CD4-positive, alpha-beta T cell (primary cell): ENCODE data around the gene CASZ1. TPM values are rescaled to one million over a fixed set of nuclear protein-coding genes. Genes with fewer than 3 reads are reported as not detected.

ENCODE experiments used
- ATAC-seq: fragments of 200-7000 bp; cut with Tn5 transposase; one replicate; pipeline ENCODE4 v1.10.0; 2022; ENCODE audit warnings: mild to moderate bottlenecking; ENCODE audit not compliant: poor library complexity
- CTCF ChIA-PET: fragments of 350-600 bp; sonication (Branson Sonifier 250); formaldehyde crosslinking; loops from one replicate; lab custom pipeline; 2021; ENCODE audit warnings: antibody characterized with exemption, inconsistent platforms; lab: Charles Lee
- POLR2A ChIA-PET: fragments of 350-600 bp; sonication (Branson Sonifier 250); formaldehyde crosslinking; loops from one replicate; lab custom pipeline; 2021; ENCODE audit warnings: antibody characterized with exemption, inconsistent platforms; lab: Charles Lee
- DNase-seq, 14 experiments: peaks; one replicate each; pipeline ENCODE4 v3.0.0-alpha.2; 2013 to 2020; ENCODE audit warnings: mixed read lengths in 2 of 14
- H3K27ac ChIP-seq, 2 donors: one replicate each; pipeline versions ENCODE4 v1.5.1 to v1.7.0; 2013; ENCODE audit warnings: low read length in 2 of 2, low read depth in 1 of 2, mild to moderate bottlenecking in 1 of 2
- H3K27me3 ChIP-seq, 2 experiments: 1 replicate in 1 of 2; 2 replicates in 1 of 2; pipeline versions ENCODE4 v1.6.1 to v1.7.0; 2013; ENCODE audit warnings: low read length in 2 of 2, control low read depth in 1 of 2, mild to moderate bottlenecking in 1 of 2, moderate library complexity in 1 of 2; ENCODE audit not compliant: insufficient read depth in 2 of 2, control insufficient read depth in 1 of 2
- H3K36me3 ChIP-seq: one replicate; pipeline ENCODE4 v1.6.1; 2013; ENCODE audit warnings: low read length, control low read depth; ENCODE audit not compliant: insufficient read depth
- H3K4me1 ChIP-seq: one replicate; pipeline ENCODE4 v1.6.1; 2013; ENCODE audit warnings: low read length, control low read depth; ENCODE audit not compliant: insufficient read depth
- H3K4me3 ChIP-seq: one replicate; pipeline ENCODE4 v1.5.1; 2013; ENCODE audit warnings: mild to moderate bottlenecking, low read length, moderate library complexity
- H3K9me3 ChIP-seq, 2 experiments: 1 replicate in 1 of 2; 2 replicates in 1 of 2; pipeline versions ENCODE4 v1.6.1 to v1.7.0; 2013; ENCODE audit warnings: low read length in 2 of 2, mild to moderate bottlenecking in 2 of 2, control low read depth in 1 of 2, moderate library complexity in 1 of 2; ENCODE audit not compliant: control insufficient read depth in 1 of 2, insufficient read depth in 1 of 2
- H3K27ac Mint-ChIP-seq: one replicate; pipeline ENCODE4 v1.8.0; 2020; ENCODE audit warnings: mixed read lengths
- H3K27me3 Mint-ChIP-seq: one replicate; pipeline ENCODE4 v1.8.0; 2021; ENCODE audit warnings: mixed read lengths
- H3K36me3 Mint-ChIP-seq: one replicate; pipeline ENCODE4 v1.8.0; 2021; ENCODE audit warnings: low read depth, mixed read lengths
- H3K4me1 Mint-ChIP-seq: one replicate; pipeline ENCODE4 v1.8.0; 2021; ENCODE audit warnings: low read depth, mixed read lengths
- H3K4me3 Mint-ChIP-seq: one replicate; pipeline ENCODE4 v1.8.0; 2020; ENCODE audit warnings: mild to moderate bottlenecking, mixed read lengths
- H3K9me3 Mint-ChIP-seq: one replicate; pipeline ENCODE4 v1.8.0; 2020; ENCODE audit warnings: mixed read lengths
- intact Hi-C, 2 experiments: fragments of 100-400 bp; cut with DNase I in 1 of 2; cut with micrococcal nuclease in 1 of 2; formaldehyde crosslinking; loops; one replicate each; pipeline versions ENCODE4 v1.15.1 to v1.9.0; 2023 to 2025; cut with DNase I, micrococcal nuclease
- total RNA-seq, 174 experiments: library from RNA in 2 of 174; stranded (reverse) in 2 of 174; gene quantifications; one replicate each; pipeline ENCODE4 v1.2.3 and lab custom pipeline; 2021 to 2026
- TF ChIP-seq, protein P1 (sequence below): fragments of 200-600 bp; IDR thresholded peaks from one replicate; pipeline ENCODE4 v1.8.0; 2022; ENCODE audit warnings: antibody characterized with exemption, mild to moderate bottlenecking

The CASZ1 gene
- total RNA-seq, 2 experiments from 2014 or later = 21.8 to 22.8 TPM

DNA sequence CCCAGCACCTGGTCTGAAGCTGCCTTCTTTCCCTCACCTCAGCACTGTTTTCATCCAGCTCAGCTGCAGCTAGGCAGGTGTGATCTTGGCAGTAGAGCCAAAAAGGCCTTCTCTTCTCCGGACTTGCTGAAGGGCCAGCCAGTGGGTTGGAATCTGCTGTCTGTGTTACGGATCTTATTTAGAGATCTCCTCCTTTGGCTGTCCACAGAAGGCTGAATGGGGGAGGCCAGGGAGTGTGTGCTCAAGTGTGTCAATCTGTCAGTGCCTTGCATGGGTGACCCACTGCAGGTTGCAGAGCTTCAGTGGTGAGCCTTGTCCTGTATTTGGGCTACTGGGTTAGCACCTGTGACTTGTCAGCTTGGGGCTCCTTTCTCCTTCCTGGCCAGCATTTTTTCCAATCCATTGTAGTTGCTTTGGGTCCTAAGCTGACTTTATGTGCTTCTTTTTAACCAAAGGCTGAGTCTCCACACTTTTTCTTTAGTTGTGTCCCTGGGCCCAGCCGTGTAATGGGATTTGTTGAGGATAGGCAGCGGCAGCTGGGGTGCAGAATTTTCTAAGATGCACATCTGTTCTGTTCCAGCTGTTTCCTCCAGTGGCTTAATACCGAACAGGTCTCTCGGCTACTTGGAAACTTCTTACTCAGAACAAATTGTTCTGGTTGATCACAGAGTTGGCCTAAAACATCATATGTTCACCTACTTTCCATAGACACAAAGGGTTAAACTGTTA is 194.9 kb downstream of the CASZ1 start:
- Histone ChIP-seq H3K9me3 (no peaks in the 10 kb centered on the region), H3K36me3 (peaks cover 4% of the 10 kb centered on the region), H3K27ac (no peak overlapping the region), H3K27me3 (no peaks in the 10 kb centered on the region), H3K4me1 (no peaks in the 10 kb centered on the region), H3K4me3 (no peak overlapping the region)
- POLR2A ChIA-PET = no interaction called here
- intact Hi-C loops = no loop called here
- DNase-seq (no peak), ATAC-seq (no peak)
- Mint-ChIP-seq H3K4me1 (no peaks in the 10 kb centered on the region), H3K27me3 (no peaks in the 10 kb centered on the region), H3K36me3 (peaks cover 68% of the 10 kb centered on the region), H3K9me3 (no peaks in the 10 kb centered on the region), H3K27ac (no peak overlapping the region), H3K4me3 (no peak overlapping the region)
- CTCF ChIA-PET = interaction anchor here (0.7 kb wide), 1 partner anchor 1385 kb away, joined by 3 read pairs; no protein-coding TSS in a partner anchor
- TF ChIP-seq, protein P1, sequence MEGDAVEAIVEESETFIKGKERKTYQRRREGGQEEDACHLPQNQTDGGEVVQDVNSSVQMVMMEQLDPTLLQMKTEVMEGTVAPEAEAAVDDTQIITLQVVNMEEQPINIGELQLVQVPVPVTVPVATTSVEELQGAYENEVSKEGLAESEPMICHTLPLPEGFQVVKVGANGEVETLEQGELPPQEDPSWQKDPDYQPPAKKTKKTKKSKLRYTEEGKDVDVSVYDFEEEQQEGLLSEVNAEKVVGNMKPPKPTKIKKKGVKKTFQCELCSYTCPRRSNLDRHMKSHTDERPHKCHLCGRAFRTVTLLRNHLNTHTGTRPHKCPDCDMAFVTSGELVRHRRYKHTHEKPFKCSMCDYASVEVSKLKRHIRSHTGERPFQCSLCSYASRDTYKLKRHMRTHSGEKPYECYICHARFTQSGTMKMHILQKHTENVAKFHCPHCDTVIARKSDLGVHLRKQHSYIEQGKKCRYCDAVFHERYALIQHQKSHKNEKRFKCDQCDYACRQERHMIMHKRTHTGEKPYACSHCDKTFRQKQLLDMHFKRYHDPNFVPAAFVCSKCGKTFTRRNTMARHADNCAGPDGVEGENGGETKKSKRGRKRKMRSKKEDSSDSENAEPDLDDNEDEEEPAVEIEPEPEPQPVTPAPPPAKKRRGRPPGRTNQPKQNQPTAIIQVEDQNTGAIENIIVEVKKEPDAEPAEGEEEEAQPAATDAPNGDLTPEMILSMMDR = no peak

DNA sequence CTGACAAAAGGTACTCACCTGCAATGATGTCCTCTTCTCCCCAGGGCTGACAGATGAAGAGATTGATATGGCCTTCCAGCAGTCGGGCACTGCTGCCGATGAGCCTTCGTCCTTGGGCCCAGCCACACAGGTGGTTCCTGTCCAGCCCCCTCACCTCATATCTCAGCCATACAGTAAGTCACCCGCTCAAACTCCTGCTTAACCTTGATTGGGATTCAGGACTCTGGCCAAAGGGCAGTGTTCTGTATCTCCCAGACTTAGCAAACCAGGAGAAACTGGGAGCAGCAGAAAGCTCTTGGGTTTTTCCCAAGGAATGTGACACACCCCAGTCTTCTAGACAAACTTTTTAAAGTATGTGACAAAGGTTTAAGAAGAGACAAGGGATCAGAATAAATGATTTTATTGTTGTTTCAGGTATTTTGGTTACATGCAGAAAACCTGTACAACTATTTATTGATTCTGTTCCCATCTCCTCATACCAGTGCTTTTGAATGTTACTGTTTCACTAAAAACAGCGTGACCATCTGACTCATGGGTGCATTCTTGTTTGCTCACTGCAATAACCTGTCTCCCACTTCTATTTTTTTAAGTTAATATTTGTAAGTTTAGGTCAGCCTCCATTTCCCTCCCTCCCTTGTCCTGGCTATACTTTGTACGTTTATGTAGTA is 197.1 kb downstream of the CASZ1 start:
- Mint-ChIP-seq H3K27me3 (no peaks in the 10 kb centered on the region), H3K4me1 (no peaks in the 10 kb centered on the region), H3K9me3 (no peaks in the 10 kb centered on the region), H3K4me3 (no peak overlapping the region), H3K36me3 (peaks cover 52% of the 10 kb centered on the region), H3K27ac (no peak overlapping the region)
- no peak overlapping the region for H3K27ac ChIP-seq
- H3K4me1 ChIP-seq = no peaks in the 10 kb centered on the region
- peaks cover 4% of the 10 kb centered on the region for H3K36me3 ChIP-seq
- no peaks in the 10 kb centered on the region for H3K9me3 ChIP-seq
- TF ChIP-seq, protein P1 = no peak
- CTCF ChIA-PET = no interaction called here
- H3K4me3 ChIP-seq = no peak overlapping the region
- POLR2A ChIA-PET = no interaction called here
- no peak for DNase-seq
- ATAC-seq = no peak
- no peaks in the 10 kb centered on the region for H3K27me3 ChIP-seq
- intact Hi-C loops = no loop called here

DNA sequence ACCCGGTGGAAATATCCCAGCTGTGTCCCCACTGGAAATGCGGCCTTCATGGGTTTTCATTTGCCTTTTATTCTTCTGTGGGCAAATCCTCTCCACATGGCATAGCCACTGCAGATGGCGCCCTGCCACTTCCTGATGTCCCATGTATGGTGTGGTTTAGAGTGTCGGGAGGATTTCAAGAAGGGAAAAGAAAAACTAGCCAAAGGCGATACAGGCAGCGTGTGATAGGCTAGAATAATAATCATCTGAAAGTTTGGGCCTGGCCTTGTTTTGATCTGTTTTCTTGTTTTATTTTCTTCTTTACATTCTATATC is 198.1 kb downstream of the CASZ1 start:
- ChIA-PET CTCF (no interaction called here), POLR2A (no interaction called here)
- no peak for ATAC-seq
- peaks cover 4% of the 10 kb centered on the region for H3K36me3 ChIP-seq
- intact Hi-C loops = no loop called here
- no peak overlapping the region for H3K27ac Mint-ChIP-seq
- no peaks in the 10 kb centered on the region for H3K4me1 ChIP-seq
- H3K27me3 Mint-ChIP-seq = no peaks in the 10 kb centered on the region
- DNase-seq = no peak
- no peaks in the 10 kb centered on the region for H3K9me3 Mint-ChIP-seq
- H3K4me3 Mint-ChIP-seq = no peak overlapping the region
- TF ChIP-seq, protein P1 = no peak
- H3K4me3 ChIP-seq = no peak overlapping the region
- no peak overlapping the region for H3K27ac ChIP-seq
- no peaks in the 10 kb centered on the region for H3K9me3 ChIP-seq
- no peaks in the 10 kb centered on the region for H3K4me1 Mint-ChIP-seq
- peaks cover 42% of the 10 kb centered on the region for H3K36me3 Mint-ChIP-seq
- no peaks in the 10 kb centered on the region for H3K27me3 ChIP-seq
